Measurements from ENCODE around the gene NGB.

DNA sequence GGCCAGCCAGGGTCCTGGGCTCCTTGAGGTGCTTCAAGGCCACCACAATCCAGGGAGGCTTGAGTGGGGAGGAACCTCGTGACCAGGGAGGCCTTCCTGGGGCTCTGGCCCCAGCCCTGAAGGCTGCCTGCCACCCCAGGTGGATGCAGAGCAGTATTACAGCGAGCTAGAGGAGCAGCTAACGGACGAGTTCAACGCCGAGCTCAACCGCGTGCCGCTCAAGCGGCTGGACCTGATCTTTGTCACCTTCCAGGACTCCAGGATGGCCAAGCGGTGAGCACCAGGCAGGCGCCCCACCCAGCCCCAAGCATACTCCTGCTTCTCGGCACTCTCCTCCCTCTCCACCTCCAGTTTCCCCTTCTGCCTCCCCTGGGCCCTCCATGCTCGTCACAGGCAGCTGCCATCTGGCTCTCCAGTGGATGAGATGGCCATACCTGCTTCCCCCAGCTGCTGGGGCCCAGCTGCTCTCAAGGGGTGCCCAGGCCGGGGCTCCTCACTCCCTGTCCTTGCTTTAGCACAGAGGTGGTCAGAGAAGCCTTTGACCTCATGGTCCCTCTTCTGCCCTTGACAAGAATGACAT, 30.6 kb downstream of the NGB start:
- no peak for TF ChIP-seq POLR2AphosphoS5 (IDR thresholded peaks at IDR 0.05; ENCODE audit: insufficient read depth, low read depth, low read length)
- TF ChIP-seq CTCF (IDR thresholded peaks at IDR 0.05; ENCODE audit: extremely low read depth in 1 of 2, insufficient read depth in 1 of 2, low read depth in 1 of 2, low read length in 2 of 2), result no peak
- TF ChIP-seq EZH2 (IDR thresholded peaks at IDR 0.05; ENCODE audit: borderline replicate concordance, low read depth, low read length, severe bottlenecking), result no peak
- TF ChIP-seq POLR2A (IDR thresholded peaks at IDR 0.05; ENCODE audit: low read depth, low read length), result no peak
- TF ChIP-seq GATA2 (IDR thresholded peaks at IDR 0.05; ENCODE audit: insufficient read depth, insufficient read length, low read depth, low read length), result no peak
